Activated naive CD4-positive, alpha-beta T cell treated with Interleukin-2 at 50 U/mL for 16 hours (primary cell): Measurements from ENCODE around the gene PRPSAP1.
"Not testable (repeated sequence)": the region's sequence is repeated elsewhere in the genome, so short reads cannot be mapped to it uniquely, and the experiment has no call there.

ENCODE experiments used
- DNase-seq: peaks from one replicate; pipeline ENCODE4 v3.0.0-alpha.2; 2020

PRPSAP1 gene

DNA sequence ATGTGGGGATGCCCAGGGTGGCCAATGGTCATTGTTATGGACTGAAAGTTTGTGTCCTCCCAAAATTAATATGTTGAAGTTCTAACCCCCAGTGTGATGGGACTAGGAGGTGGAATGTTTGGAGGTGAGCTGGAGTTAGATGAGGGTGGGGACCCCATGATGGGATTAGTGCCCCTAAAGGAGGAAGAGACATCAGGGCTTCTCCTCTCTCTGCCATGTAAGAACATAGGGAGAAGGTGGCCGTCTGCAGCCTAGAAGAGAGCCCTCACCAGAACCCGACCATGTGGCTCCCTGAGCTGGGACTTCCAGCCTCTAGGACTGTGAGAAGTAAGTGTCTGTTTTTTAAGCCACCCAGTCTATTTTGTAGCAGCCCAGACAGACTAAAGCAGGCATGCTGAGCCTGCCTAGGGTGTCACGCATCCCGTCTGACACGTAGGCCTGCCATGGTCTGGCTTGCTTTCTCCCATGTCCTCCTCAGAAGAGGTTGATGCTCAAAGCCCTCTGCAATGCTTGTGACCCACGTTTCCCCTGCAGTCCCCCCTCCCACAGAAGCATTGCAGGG is 4.0 kb upstream of the PRPSAP1 start:
- DNase-seq, result no peak

- DNase-seq, result no peak
Measured at GRCh38 chr17:76356803-76357456, 3.2 kb upstream of the PRPSAP1 start.

- no peak for DNase-seq
Measured at GRCh38 chr17:76354747-76355310, 1.1 kb upstream of the PRPSAP1 start.

DNA sequence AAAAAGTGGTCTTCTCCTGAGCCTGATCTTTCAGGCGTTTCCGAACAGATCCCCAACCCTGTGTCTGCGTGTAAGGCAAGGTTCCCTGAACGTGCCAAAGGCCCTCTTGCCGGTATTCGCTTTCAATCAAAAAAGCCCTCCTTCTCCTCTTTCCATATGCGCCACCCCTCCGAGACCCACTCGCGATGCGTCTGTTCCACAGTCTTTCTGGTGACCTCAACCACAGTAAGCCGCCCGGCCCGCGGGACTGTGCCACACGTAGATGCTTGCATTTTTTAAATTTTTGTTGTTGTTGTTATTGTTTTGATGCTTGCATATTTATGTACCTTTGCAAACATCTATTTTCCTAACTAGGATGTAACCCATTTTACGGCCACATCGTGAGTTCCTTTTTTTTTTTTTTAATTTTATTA is 607 bp upstream of the PRPSAP1 start:
- no peak for DNase-seq

- no peak for DNase-seq
Measured at GRCh38 chr17:76353004-76353598, 615 bp downstream of the PRPSAP1 start.

DNA sequence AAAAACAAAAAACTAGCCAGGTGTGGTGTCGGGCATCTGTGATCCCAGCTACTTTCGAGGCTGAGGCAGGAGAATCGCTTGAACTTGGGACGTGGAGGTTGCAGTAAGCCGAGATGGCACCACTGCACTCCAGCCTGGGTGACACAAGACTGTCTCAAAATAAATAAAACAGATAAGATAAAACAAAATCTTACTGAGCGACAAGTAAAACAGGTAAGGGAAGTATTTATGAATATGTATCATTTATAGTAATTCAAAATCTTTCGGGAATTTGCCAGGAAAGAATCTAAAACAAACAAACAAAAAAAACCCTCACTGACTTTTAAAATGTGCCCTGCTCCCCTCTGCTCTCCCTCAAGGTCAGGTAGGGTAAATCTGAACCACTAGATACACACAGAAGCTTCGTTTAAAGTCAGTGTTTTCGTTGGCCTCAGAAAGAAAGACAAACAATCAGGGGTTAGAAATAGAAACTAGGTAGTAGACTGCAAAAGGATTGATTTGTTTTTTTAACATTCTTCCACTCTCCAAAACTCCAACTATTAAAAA is 2.1 kb downstream of the PRPSAP1 start:
- no peak for DNase-seq

DNA sequence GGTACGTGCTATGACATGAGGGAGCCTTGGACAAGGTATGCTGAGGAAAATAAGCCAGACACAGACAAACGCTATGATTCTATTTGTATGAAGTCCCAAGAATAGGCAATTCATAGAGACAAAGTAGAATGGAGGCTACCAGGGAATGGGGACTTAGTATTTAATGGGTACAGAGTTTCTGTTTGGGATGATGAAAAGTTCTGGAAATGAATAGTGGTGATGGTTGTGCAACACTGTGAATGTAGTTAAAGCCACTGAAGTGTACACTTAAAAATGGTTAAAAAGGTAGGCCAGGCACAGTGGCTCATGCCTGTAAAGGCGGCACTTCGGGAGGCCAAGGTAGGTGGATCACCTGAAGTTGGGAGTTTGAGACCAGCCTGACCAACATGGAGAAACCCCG is 3.3 kb downstream of the PRPSAP1 start:
- DNase-seq, result no peak

- not testable (repeated sequence) for DNase-seq
Measured at GRCh38 chr17:76346936-76347335, 6.8 kb downstream of the PRPSAP1 start.

DNA sequence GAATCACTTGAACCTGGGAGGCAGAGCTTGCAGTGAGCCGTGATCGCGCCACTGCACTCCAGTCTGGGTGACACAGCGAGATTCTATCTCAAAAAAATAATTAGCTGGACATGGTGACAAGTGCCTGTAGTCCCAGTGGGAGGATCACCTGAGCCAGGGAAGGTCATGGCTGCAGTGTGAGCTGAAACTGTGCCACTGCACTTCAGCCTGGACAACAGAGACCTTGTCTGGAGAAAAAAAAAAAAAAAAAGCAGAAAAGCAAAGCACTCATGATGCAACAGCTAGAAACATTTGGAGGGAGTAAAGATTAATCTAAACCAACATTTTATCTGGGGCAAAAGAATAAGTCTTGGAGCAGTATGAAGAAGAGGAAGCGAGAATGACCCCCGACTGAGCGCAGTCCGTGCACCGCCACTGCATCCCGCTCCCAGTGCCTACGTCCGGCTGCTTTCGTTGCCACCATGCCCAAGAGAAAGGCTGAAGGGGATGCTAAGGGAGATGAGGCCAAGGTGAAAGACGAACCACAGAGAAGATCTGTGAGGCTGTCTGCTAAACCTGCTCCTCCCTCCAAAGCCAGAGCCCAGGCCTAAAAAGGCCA is 8.2 kb downstream of the PRPSAP1 start:
- no peak for DNase-seq

GRCh38 chr17:76343106-76343505 is 10.6 kb downstream of the PRPSAP1 start:
- DNase-seq, result no peak

GRCh38 chr17:76341301-76341700 is 12.4 kb downstream of the PRPSAP1 start:
- DNase-seq, result no peak

DNA sequence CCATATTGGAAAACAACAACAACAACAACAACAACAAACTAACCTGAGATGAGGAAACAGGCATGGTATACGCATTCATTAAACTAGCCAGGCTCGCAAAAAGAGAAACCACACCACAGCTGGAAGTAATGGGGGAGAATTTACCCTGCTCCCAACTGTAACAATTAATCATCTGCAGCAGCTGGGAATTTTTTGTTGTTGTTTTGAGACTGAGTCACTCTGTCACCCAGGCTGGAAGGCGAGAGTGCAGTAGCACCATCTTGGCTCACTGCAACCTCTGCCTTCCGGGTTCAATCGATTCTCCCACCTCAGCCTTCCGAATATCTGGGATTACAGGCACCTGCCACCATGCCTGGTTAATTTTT is 16.3 kb downstream of the PRPSAP1 start:
- no peak for DNase-seq

DNA sequence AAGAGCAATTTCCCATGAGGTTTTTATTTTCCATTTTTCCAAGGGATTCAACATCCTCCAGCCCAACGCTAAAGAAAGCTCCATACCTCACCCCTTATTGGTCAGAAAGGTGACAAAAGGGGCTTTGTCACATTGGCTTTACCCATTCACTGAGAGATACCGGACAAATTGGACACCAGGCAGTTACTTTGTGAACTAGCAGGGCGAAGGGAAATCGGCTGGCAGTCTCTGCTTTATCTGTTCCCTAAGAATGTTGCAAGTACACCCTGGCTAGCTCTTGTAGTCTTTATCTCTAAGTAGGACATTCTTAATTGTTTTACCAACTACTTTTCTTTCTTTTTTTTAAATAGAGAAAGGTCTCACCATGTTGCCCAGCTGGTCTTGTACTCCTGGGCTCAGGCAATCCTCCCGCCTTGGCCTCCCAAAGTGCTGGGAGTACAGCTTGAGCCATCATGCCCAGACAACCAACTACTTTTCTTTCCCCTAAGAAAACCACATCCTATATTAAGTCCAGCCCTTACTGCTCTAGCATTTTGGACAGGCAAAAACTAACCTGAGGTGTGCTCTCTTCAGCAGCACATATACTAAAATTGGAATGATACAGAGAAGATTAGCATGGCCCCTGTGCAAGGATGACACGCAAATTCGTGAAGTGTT is 16.8 kb downstream of the PRPSAP1 start:
- no peak for DNase-seq

DNA sequence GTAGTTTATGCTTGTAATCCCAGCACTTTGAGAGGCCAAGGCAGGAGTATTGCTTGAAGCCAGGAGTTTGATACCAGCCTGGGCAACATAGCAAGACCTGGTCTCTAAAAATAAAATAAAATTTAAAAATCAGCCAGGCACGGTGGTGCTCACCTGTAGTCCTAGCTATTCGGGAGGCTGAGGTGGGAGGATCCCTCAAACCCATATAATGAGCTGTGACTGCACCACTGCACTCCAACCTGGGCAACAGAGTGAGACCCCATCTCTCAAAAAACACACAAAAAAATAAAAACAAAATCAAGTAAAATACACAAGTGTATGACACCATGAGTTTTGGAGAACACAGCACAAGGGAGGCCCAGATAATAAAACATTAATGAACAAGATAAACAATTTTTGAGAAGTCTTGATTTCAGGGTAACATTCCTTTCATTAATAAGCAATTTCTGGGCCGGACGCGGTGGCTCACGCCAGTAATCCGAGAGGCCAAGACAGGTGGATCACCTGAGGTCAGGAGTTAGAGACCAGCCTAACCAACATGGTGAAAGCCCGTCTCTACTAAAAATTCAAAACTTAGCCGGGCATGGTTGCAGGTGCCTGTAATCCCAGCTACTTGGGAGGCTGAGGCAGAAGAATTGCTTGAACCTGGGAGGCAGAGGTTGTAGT is 17.9 kb downstream of the PRPSAP1 start:
- no peak for DNase-seq

DNA sequence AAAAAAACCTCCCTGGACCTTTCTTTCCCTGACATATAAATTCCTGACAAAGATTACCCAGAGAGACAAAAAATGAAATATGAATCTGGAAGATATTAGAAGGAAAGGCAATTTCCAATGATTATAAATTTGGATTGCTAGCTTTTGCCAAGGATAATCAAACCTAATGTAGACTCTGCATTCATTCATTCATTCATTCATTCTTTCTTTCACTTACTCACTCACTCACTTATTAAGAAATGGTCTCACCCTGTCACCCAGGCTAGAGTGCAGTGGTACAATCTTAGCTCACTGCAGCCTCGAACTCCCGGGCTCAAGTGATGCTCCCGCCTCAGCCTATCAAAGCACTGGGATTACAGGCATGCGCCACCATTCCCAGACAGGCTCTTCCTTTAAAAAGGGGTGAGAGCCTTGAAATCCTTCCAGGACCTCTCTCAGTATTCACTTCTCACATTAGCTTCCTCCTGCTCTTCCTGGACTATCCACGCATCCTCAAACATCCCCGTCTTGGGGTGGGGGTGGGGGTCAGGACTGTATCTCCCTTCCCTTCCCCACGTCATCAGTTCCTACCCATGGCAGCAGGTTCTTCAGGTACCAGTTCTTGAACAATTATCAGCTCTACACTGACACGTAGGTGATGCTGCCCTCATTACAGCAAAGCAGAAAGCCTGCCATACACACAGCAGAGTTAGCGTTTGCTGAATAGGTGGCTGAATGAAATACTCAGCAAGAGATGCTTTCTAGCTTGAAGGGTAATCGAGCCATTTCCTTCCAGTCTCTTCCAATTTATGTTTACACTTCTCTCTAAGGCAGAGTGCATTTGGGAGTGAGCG is 19.8 kb downstream of the PRPSAP1 start:
- no peak for DNase-seq

DNA sequence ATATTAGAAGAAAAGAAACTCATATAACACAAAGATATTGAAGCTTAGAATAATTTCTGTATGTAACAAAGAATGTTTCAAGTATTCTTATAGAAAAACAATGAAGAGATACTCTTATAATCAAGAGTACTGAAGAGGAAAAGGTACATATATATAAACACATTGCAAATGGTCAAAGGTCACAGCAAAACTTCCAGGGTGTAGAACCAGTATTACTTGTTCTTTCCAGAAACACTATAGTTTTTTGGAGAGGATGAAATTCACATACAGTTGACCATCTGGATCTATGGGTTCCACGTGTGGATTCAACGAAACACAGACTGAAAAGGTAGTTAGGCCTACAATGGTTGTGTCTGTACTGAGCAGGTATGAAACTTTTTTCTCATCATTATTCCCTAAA is 22.6 kb downstream of the PRPSAP1 start:
- DNase-seq, result no peak

DNA sequence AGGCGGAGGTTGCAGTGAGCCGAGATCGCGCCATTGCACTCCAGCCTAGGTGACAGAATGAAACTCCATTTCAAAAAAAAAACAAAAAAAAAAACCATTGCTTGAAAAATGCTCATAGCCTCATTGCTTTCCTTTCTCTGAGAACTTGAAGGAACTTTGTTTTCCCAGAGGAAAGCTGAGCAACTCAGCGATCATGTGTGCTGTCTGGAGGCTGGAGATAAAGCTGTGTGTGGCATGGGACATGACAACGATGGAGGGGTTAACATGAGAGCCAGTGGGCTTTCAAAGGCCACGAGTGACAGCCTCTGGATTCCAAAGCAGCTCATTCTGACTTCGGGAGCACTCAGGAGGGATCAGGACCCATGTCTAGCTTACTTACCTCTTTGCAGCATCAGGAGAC is 24.1 kb downstream of the PRPSAP1 start:
- DNase-seq, result no peak

DNA sequence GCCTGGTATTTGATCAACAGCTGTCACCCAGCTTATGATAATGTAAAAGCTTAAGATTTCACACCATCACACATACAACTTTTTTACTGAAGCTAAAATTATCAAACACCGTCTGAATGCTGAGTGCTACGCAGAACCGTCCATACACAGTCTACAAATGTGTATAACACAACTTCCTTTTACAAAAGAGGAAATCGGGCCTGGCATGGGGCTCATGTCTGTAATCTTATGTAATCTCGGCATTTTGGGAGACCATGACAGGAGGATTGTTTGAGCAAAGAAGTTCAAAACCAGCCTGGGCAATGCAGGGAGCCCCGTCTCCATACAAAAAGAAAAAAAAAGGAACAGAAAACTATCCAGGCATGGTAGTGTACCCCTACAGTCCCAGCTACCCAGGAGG is 26.0 kb downstream of the PRPSAP1 start:
- DNase-seq, result no peak

GRCh38 chr17:76326306-76326705 is 27.4 kb downstream of the PRPSAP1 start:
- DNase-seq, result no peak

- no peak for DNase-seq
Measured at GRCh38 chr17:76318586-76318985, 35.1 kb downstream of the PRPSAP1 start.

DNA sequence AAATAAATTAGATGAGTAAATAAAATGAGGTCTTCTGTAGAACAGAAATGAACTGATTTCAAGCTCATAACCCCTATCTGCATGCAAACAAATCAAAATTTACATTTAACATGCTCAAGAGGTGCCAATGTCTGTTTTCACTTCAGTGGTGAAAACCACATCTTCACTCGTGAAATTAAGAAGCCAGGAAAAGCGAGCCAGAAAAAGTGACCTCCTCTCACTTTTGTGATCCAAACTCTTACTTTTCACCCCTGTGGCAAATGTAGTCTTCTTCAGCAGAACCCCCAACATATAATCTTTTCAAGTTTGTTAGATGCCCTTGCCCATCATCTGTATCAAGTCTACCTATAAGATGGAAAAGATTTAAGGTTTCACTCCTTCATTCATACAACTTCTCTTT is 36.2 kb downstream of the PRPSAP1 start:
- no peak for DNase-seq
